Central memory CD4-positive, alpha-beta T cell (primary cell): ENCODE measurements around the gene ACSF3.

Experiments used
- DNase-seq: peaks from one replicate; pipeline ENCODE4 v3.0.0; 2022

The ACSF3 gene

GRCh38 chr16:89113152-89113547 is 19.5 kb downstream of the ACSF3 start:
- DNase-seq: no peak

- no peak for DNase-seq
These were observed 20.0 kb downstream of the ACSF3 start for GRCh38 chr16:89113661-89114060.

GRCh38 chr16:89114159-89114981 is 20.7 kb downstream of the ACSF3 start:
- DNase-seq: no peak

- peak; percentile 99 for DNase-seq
These were observed 21.7 kb downstream of the ACSF3 start for GRCh38 chr16:89115216-89115861.

- no peak for DNase-seq
These were observed 22.9 kb downstream of the ACSF3 start for GRCh38 chr16:89116341-89117226.

GRCh38 chr16:89117227-89117974 is 23.7 kb downstream of the ACSF3 start:
- no peak for DNase-seq

GRCh38 chr16:89117975-89118289 is 24.3 kb downstream of the ACSF3 start:
- no peak for DNase-seq

GRCh38 chr16:89118361-89119165 is 24.9 kb downstream of the ACSF3 start:
- no peak for DNase-seq

- no peak for DNase-seq
These were observed 25.5 kb downstream of the ACSF3 start for GRCh38 chr16:89119166-89119621.

GRCh38 chr16:89119661-89120141 is 26.0 kb downstream of the ACSF3 start:
- DNase-seq: no peak

GRCh38 chr16:89120281-89120680 is 26.6 kb downstream of the ACSF3 start:
- no peak for DNase-seq

GRCh38 chr16:89120921-89121351 is 27.3 kb downstream of the ACSF3 start:
- no peak for DNase-seq

- DNase-seq: no peak
These were observed 28.2 kb downstream of the ACSF3 start for GRCh38 chr16:89121691-89122321.

GRCh38 chr16:89122322-89122851 is 28.7 kb downstream of the ACSF3 start:
- peak; percentile 79 for DNase-seq

- no peak for DNase-seq
These were observed 29.6 kb downstream of the ACSF3 start for GRCh38 chr16:89123001-89123830.

GRCh38 chr16:89123831-89124100 is 30.1 kb downstream of the ACSF3 start:
- no peak for DNase-seq

GRCh38 chr16:89129378-89129777 is 35.7 kb downstream of the ACSF3 start:
- no peak for DNase-seq

- no peak for DNase-seq
These were observed 36.8 kb downstream of the ACSF3 start for GRCh38 chr16:89130448-89130847.

GRCh38 chr16:89131783-89132182 is 38.1 kb downstream of the ACSF3 start:
- DNase-seq: no peak
